NCI-H1417 (cell line): ENCODE measurements around the gene CHST8.
"Not testable (repeated sequence)": the region's sequence is repeated elsewhere in the genome, so short reads cannot be mapped to it uniquely, and the experiment has no call there.

Experiments
- DNase-seq, 3 experiments: peaks; one replicate each; lab custom pipeline; 2025; lab: John Stamatoyannopoulos, UW

The CHST8 gene, protein sequence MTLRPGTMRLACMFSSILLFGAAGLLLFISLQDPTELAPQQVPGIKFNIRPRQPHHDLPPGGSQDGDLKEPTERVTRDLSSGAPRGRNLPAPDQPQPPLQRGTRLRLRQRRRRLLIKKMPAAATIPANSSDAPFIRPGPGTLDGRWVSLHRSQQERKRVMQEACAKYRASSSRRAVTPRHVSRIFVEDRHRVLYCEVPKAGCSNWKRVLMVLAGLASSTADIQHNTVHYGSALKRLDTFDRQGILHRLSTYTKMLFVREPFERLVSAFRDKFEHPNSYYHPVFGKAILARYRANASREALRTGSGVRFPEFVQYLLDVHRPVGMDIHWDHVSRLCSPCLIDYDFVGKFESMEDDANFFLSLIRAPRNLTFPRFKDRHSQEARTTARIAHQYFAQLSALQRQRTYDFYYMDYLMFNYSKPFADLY

DNA sequence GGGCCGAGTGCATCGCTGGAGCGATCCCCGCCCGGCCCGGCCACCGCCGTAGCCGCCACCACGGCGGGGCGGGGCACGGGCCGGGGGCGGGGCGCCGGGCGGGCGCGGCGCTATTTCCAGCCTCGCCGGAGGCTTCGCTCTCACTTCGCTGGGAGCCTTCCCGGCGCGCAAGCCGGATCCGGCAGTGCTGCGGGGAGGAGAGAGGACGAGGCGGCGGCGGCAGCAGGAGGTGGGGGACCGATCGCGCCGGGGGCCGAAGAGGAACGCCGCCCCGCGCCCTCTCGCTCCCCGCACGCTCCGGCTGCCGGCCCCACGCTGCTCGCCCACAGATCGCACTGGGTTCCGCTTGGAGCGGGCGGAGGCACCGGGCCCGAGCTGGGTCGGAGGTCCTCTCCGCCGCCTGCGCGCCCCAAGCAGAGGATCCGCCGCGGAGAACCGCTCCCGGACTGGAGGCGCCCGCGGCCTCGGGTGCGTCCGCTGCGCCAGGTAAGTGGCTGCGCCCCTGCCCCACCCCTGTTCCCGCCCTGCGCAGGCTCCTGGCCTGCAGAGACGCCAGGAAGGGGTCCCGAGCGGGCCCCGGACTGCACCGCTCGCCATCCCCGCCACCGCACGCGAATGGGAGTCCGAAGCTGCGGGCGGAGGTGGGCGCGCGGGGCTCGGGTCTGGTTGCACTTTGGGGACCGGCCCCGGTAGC is at the start of gene CHST8:
Gene CHST8 (plus strand): TSS at position 143 of the 694 bp plus-strand sequence. CDS start 67,309 bp downstream, outside the sequence.
- DNase-seq, result peak; percentile 32 to 86 (median 78)

DNA sequence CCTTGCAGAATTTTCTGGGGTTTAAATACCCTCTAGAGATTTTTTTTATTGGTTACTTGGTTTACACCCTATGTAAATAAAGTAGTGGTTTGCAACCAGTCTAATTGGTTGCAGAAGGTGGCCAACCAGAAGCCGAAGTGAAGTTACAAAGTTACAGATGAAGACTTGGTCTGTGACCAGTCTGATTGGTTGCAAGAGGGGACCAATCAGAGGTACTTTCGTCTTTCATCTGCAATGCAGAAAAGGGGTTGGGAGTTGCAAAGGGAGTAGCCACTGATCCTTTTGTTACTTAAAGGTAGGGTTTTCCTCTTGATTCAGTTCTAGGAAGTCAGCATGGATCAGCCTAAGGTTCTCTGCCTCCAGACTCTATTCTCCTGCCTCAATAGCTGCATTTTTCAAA is 48.8 kb upstream of the CHST8 start:
- DNase-seq, result no peak

DNA sequence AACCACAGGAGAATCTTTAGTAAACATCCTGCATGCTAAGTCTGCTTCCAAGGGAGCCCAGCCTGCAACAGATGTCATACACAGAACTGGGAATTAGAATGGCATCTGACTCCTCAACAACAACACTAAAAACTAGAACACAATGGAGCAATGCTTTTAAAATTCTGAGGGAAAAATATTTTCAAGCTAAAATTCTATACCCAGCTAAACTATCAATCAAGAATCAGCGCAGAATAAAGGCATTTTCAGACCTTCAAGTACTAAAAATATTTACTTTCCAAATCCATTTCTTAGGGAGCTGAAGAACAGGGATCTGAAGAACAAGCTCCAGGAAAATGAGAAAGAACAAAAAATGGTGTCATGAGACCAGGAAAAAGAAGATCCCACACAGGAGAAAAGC is 46.9 kb upstream of the CHST8 start:
- no peak for DNase-seq

DNA sequence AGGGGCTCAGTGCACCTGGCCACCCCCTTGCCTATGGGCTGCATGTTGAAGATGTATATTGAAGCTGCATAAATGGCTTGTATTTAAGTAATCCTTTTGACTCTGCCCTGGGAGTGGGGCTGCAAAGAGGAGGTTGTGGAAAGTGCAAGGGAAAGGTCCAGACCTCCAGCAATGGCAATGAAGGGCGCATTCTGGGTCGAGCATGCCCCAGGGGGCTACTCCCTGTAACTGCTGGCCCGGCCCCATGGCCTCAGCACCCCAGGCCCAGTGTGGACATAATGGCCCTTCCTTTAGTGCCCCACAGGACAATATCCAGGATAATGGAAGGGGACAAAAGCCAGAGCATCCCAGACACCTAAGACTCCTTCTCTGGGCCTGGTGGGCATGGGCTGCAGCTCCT is 43.1 kb upstream of the CHST8 start:
- DNase-seq, result no peak

DNA sequence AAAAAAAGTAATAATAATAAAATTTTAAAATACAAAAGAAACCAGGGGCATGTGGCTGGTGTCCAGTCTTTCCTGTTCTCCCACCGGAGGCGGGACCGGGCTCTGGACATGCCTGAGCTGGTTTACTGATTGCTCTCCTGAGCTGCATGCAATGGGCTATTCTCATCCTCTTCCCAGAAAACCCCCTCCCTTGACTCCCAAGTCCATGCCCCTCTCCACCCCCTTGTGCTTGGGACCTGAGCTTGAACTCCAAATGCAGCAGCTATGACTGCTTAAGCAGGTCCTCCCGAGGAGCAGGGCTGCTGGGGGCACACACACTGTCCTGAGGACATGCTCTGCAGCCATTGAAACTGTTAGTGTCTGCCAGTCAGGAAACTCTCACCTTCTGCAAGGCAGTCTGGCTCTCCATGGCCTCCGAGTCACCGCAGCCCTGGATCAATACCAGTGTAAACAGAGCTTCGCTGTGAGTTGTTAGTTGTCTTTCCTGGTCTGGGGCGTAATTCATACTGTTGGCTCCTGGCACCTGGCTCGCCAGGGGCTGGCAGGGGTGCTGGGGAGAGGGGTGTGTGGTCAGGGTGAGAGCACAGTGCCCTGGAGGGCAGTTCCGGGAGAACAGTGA is 41.6 kb upstream of the CHST8 start:
- peak in 2 of 3 experiments; percentile 89 to 95 for DNase-seq

DNA sequence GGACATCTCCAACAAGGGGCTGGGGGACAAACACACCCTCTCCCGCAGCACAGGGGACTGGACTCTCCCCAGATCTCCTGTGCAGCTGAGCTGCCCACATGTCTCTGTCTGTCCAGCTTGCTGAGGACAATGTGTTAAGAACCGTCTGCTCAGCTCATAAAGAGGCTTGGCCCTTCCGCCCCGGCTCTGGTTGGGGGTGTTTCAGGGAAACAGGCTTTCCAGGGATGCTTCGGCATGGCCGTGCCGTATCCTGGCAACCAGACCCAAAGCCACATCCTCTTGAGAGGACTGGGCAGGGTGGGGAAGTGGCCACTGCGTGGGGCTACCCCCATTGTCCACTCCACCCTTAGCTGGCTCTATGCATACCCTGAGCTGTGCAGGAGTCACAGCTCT is 41.1 kb upstream of the CHST8 start:
- DNase-seq, result peak in 2 of 3 experiments; percentile 89 to 95

DNA sequence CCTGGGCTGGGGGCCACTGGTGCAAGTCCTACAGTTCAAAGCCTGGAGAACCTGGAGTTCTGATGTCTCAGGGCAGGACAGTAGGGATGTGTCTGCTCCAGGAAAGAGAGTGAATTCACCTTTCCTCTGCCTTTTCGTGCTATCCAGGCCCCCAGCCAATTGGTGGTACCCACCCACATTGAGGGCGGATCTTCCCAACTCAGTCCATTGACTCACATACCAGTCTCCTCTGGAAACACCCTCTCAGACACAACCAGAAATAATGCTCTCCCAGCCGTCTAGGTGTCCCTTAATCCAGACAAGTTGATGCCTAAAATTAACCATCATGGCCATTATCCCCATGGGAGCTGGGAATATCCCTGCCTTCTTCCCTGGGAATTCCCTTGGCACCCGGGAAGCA is 38.8 kb upstream of the CHST8 start:
- DNase-seq, result no peak

DNA sequence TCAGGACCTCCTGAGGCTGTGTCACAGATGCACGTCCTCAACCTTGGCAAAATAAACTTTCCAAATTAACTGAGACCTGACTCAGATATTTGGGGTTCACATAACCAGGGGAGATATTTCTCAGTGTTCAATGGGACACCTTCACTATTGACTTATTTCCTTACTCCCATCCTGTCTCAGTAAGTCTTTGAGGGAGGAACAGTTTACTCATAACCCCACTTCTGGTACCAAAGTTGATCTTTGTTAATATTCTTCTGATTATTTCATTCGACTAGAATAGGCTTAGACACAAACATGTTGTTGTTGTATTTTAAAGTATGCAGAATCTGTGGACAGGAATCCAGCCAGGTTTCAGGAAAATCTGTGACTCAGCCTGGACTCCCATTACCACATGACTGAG is 34.6 kb upstream of the CHST8 start:
- DNase-seq, result no peak

DNA sequence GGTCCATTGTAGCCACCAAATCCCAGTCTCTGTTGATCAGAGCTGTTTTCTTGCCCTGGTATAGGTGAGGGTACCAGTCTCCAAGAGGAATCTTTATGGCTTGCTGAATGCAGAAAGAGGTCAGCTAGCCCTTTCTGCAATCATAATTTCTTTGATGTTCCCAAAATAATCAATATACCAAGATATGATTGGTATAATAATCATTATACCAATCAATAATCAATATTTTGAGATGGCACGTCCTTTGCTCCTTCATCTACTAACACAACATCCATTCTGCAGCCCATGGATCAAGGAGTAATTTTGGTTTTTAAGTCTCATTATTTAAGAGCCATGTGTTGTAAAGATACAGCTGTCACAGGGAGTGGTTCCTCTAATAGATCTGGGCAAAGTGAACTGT is 31.5 kb upstream of the CHST8 start:
- no peak for DNase-seq

DNA sequence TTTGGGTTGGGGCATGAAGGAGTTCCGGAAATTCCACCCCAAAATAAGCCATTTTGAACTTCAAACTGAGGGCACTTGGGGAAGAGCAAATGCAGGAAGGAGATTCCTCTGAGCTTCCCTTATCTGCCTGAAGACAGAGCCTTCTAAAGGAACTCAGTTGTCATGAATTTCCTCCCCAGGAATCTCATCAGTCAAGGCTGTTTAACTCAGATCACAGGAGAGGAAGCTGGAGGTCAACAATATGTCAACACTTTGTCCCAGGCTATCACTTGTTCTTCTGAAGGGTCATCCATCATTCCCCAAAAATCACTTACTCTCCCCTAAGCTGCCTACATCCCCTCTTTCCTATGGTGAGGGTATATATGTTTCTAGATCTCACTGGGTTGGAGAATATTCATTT is 26.0 kb upstream of the CHST8 start:
- DNase-seq, result no peak

DNA sequence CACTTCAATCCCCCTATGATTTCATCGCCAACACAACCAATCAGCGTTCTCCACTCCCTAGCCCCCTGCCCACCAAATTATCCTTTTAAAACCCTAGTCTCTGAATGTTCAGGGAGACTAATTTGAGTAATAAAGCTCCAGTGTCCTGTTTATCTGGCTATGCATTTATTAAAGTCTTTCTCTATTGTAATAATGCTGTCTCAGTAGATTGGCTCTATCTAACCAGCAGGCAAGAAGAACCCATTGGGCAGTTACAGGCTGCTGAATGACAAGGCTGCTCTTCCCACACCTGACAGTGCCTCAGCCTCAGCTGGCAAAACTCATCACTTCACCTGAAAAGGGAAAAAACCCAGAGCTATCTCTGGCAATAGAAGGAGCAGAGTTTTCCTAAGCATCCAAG is 20.2 kb upstream of the CHST8 start:
- no peak for DNase-seq

DNA sequence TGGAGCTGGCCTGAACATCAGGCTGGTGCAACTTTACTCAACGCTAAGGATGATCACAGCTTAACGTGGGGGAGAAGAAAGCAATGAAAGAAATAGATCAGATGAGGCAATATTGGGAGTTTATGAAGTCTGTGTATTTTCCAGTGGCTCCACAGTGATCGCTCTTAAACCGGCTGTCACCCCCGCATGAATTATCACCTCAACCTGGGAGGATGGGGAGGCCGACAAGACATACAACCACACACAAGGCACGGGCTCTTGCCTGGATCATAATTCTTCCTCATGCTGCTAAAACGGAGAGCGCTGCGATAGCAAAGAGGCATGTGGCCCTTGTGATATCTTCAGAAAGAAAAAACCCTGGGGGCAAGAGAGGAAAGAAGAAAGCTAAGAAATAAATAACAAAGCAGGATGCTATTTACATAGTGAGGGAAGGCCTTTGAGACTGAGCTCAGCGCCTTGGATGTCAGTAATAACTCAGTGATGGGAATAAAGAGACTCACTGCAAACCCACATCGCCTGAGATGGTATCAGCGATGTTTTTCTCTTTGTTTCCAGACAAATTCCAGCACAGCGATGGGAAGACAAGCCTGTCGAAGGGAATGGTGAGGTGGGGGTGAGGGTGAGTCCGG is 19.1 kb upstream of the CHST8 start:
- no peak for DNase-seq

DNA sequence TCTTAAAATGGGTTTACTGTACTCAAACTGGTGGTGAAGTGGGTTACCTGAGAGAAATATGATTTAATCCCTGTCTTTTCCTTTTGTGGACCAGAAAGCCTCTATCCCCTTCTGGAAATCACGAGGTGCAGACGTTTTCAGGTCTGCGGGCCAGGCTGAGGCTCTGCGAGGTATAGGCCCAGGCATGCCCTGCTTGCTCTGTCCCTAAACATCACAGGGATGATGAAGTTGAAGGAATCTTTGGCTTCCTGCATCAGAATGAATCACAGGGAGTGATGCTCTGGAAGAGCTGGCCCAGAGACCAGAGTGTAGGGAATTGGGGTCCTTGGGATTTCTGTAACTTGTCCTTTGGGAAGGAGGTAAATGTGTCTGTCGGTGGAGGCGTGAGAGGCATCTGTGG is 18.4 kb upstream of the CHST8 start:
- peak in 2 of 3 experiments; percentile 61 to 69 for DNase-seq

DNA sequence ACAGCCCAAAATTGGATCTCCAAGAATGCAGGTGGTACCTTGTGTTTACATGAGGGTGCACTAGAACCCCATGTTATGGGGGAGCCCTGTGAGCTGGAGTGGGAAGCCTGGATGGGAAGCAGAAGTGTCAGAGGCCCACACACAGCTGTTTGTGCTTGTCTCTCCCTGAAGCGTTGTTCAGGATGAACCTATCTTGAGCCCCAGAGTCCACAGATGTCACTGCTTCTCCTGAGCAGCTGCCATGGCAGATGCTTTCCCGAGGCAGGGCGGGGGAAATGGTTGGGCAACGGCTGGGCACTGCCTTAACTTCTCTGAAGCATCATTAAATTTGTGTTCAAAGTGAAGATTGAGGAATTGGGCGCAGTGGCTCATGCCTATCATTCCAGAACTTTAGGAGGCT is 17.1 kb upstream of the CHST8 start:
- no peak for DNase-seq

DNA sequence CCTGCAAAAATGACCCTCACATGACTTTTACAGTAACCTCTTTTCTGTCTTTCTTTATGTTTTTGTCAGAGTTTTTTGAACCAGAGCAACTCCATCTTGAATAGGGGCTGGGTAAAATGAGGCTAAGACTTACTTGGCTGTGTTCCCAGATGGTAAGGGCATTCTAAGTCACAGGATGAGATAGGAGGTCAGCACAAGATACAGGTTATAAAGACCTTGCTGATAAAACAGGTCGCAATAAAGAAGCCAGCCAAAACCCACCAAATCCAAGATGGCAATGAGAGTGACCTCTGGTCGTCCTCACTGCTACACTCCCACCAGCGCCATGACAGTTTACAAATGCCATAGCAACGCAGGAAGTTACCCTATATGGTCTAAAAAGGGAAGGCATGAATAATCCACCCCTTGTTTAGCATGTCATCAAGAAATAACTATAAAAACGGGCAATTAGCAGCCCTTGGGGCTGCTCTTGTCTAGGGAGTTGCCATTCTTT is 15.9 kb upstream of the CHST8 start:
- not testable (repeated sequence) for DNase-seq

DNA sequence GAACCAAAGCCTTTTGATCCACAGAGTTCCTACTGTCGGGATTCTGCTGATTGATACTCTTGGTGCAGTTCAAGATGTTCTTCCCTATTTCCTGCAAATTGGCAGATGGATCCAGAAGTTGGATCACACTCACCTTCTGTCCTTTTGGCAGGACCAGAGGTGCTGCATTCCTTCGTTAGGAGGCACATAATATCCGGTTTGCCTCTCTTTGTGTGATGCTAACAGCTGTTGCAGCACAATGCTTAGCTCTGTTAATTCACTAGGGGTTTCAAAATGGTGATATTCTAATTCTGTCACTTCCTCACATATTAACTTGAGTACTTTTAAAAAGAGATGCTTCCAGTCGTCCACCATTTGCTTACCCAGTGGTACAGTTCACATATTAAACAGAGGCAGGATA is 15.2 kb upstream of the CHST8 start:
- DNase-seq, result no peak

DNA sequence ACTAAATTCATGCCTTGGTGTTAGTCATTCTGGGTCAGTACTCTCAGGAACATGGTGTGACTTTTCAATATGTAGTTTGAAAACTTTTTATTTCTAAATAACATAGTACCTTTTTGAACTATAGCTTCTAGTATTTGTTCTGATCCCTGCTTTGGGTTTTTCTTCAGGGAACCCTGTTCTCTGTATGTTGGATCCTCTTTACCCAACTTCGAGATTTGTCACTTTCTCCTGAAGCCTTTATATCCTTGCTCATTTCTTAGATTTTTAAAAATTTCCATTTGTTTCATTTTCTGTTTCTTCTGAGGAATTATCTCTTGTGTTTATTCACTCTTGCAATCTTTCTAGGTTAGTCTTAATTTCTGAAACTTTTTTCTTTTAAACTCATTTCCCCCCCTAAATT is 12.4 kb upstream of the CHST8 start:
- no peak for DNase-seq

DNA sequence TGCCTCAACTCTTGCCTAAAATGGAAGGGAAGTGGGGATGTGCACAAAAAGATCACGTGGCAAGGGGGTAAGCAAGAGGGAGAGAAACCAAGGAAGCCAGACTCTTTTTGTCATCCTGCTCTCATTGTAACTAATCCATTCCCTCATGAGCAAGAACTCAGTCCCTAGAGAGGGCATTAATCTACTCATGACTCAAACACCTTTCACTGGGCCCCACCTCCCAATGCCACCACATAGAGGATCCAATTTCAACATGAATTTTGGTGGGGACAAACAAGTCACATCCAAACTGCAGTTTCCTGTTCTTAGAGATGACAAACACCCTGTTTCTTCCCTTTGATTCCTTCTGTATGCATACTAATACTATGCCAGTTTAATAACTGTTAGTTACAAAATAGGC is 11.2 kb upstream of the CHST8 start:
- no peak for DNase-seq

DNA sequence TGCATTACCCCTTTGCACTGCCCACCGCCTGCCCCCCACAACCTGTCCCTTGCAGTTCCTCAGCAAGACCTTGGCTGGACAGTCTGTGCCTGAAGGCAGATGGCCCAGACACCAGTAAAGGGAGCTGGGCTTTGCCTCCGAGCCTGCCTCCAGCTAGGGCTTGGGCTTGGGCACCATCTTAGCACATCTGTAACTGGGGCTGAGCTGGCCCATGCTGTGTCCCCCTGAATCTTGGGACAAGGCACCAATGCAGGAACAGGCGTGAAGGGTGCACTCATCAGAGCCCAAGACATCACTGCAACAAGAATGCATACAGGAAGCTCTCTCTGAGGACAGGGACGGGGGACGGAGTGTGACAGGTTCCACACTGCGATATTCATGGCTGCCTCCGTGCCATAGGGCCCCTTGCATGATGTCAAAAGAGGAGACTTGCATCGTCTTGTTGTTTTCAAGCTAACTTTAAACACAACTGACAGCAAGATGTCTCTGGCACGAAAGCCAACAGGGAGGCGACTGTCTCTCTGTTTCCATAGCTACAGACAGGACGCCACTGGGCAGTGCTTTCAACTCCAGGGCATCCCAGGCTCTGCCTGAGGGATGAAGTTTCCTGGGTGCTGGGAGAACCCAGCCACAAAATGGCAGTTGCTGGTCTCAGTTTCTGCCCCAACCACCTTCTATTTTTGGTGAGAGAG is 8.7 kb upstream of the CHST8 start:
- no peak for DNase-seq

DNA sequence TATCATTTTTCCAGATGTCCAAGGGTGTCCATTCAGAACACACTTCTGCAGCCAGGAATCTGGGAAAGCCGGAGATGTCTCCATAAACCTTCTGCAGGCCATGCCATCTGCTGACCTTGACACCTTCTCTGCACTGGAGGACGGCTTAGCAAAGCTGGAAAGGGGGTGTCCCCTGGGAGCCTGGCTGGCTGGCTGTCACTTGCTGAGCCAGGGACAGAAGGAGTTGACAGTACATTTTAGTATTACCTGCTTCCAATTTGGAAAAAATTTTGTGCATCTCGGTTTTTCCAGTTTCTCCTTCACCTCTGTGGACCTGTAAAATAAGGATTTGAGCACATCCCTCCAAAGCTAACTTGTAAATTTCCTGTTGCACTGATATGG is 8.1 kb upstream of the CHST8 start:
- DNase-seq, result no peak

DNA sequence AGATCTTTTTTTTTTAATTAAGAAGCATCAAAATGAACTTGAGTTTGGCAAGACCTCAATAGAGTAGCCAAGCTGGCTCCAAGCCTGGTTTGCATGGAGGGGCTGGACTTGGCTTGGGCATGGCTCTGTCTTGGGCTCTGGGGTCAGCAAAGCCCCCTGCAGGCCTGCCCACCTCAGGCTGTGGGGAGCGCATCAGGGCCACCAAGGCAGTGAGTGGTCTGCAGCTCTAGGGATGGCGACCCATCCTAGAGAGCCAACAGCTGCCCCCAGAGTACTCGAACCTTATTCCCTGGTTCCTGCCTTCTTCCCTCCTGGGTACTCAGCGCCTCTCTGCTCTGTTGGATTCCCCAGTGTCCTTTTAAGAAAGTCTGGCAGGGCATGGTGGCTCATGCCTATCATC is 5.4 kb upstream of the CHST8 start:
- no peak for DNase-seq

DNA sequence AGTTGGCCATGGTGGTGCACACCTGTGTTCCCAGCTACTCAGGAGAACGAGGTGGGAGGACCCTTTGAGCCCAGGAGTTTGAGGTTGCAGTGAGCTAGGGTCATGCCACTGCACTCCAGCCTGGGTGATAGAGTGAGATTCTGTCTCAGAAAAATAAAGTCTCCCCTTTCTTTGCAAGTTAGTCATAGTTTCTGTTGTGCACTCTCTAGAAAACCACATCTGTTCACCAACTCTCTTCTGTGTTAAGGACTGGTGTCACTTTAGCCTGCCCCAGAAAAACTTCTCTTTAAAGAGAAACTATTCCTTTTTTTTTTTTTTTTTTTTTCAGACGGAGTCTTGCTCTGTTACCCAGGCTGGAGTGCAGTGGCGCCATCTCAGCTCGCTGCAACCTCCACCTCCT is 4.9 kb upstream of the CHST8 start:
- DNase-seq, result no peak
